Stimulated activated CD4-positive, alpha-beta T cell treated with anti-CD3 and anti-CD28 coated beads, Interleukin-2, amount 100 ng/mL, for 4 hours (primary cell): ENCODE results near the gene DCLRE1C.
"Not testable (repeated sequence)": the region's sequence is repeated elsewhere in the genome, so short reads cannot be mapped to it uniquely, and the experiment has no call there.

Experiments used
- DNase-seq: peaks from one replicate; pipeline ENCODE4 v3.0.0-alpha.2; 2020; ENCODE audit warnings: low read depth

Gene DCLRE1C

DNA sequence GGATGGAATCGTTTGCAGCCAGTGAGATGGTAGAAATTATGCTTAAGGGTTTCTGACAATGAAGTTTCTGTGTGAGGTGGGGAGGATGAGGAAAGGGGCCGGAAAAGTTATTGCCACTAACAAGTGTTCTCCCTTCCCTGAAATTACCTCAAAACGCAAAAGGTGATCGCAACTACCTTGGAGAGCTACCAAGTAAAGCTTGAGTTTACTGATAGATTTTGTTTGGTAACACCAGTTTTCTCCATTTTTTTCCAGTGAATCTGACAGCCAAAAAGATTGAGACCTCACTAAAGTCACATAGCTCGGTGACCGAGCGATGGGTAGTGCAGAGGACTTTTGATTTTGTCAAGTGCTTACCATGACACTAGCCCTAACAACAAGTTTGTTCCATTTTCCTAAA lies 73.7 kb downstream of the DCLRE1C start:
- DNase-seq = no peak

- no peak for DNase-seq
These were observed 74.0 kb downstream of the DCLRE1C start for GRCh38 chr10:14879928-14880193.

DNA sequence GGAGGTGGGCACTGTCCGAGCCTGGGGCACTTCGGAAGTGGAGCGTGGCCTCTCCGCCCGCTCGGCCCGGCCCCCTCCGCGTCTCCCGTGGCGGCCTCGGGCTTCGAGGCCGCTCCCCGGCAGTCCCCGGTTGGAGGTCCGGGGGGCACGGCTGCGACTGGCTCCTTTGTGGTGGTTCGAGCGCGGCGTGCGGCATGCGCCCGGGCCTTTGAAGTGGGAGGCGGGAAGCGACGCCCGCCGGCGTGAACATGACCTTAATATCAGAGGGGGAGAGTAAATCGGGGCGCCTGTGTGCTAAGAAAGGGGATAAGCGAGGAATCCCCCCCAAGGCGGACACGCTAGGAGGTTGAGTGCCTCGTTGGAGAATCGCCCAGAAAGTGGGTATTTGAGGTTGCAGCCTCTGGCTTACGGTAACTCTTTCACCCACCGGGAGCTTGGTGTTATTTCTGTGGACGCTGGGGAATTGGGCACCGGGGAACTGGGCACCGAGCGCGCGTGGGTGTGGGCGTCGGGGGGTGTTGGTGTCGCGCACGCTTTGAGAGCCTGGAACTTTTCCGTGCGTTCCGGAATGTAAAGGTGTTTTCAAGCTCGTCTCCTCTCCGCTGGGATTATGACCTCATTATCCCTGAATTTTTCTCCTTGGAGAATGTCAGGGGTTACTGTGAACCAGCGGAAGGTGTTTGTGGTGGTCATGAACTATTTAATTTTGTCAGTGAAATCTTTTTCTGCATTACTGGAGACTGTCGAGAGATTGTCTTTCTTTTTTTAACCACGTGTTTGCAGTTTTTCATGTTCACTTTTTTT lies 74.6 kb downstream of the DCLRE1C start:
- DNase-seq = peak; percentile 21

DNA sequence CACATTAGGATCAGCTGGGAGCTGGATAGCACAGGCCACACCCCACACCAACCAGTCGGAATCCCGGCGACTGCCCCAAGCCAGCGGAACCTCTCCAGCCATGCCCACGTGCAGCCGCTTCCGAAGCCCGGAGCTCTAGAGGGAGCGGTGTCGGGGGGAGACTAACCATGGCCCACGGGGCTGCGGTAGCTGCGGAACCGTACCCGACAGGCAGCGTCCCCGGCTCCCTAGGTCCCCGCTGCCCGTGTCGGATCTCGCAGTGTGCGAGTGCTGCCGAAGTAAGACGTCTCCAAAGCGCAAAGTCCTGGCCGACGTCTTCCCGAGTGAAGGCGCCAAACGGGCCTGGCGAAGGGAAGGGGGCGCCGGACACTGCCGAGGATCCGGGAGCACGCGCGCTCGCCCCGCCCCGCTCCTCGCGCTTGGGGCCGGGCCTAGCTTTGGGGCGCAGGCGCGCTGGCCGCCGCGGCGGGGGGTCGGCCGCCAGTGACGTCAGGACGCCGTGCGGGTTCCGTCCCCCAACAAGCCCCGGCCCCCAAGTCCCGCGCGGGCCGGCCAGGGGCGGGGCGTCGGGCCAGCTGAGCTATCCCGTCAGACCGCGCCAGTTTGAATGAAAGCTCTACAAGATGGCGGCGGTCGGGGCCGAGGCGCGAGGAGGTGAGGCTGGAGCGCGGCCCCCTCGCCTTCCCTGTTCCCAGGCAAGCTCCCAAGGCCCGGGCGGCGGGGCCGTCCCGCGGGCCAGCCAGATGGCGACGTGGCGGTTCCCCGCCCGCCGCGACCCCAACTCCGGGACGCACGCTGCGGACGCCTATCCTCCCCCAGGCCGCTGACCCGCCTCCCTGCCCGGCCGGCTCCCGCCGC lies 75.4 kb downstream of the DCLRE1C start, which contains the start of gene SUV39H2:
Gene SUV39H2 (plus strand): TSS at position 601 of the 858 bp plus-strand sequence. CDS start 23 bp downstream, at position 624.
- peak; percentile 91 for DNase-seq

- no peak for DNase-seq
These were observed 77.1 kb downstream of the DCLRE1C start for GRCh38 chr10:14876764-14877163.

DNA sequence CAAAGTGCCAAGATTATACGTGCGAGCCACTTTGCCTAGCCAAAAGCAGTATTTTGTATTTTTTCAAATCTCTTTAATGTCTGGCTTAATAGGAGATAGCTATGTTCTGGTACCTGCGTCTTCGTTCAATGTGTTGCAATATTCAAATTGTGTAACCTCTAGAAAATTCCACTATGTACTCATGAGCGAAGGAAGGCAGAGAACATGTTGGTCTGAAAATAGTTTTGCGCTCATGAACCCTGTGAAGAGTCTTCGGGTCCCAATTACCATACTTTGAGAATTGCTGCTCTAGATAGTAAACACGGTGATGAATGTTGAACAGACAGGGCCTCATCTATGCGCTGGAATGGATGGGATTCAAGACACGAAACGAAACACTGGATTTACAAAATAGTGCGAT lies 78.0 kb downstream of the DCLRE1C start:
- no peak for DNase-seq

GRCh38 chr10:14873090-14873760 lies 80.7 kb downstream of the DCLRE1C start:
- DNase-seq = no peak

DNA sequence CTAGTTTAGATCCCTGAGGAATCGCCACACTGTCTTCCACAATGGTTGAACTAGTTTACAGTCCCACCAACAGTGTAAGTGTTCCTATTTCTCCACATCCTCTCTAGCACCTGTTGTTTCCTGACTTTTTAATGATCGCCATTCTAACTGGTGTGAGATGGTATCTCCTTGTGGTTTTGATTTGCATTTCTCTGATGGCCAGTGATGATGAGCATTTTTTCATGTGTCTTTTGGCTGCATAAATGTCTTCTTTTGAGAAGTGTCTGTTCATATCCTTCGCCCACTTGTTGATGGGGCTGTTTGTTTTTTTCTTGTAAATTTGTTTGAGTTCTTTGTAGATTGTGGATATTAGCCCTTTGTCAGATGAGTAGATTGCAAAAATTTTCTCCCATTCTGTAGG lies 89.0 kb downstream of the DCLRE1C start:
- DNase-seq = not testable (repeated sequence)

- DNase-seq = not testable (repeated sequence)
These were observed 89.4 kb downstream of the DCLRE1C start for GRCh38 chr10:14864466-14864865.

- DNase-seq = no peak
These were observed 93.1 kb downstream of the DCLRE1C start for GRCh38 chr10:14860791-14861190.

DNA sequence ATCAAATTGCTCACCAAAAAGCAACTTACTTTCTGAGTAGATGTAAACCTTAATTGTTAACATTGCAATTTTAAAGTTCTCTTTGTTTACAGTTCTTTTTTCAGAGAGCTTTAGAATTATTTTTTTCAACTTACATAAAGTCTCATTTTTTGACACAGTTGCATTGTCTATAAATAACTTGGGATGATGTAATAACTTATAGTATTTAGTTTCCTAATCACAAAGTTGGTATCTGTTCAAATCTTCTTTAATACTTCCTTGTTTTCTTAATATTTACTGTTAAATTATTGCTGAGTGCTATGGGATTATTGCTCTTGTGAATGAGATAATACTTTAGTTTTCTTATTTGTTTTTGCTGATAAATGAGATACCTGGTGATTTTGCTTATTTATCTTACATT lies 94.1 kb downstream of the DCLRE1C start:
- no peak for DNase-seq

- DNase-seq = no peak
These were observed 94.9 kb downstream of the DCLRE1C start for GRCh38 chr10:14859043-14859442.

DNA sequence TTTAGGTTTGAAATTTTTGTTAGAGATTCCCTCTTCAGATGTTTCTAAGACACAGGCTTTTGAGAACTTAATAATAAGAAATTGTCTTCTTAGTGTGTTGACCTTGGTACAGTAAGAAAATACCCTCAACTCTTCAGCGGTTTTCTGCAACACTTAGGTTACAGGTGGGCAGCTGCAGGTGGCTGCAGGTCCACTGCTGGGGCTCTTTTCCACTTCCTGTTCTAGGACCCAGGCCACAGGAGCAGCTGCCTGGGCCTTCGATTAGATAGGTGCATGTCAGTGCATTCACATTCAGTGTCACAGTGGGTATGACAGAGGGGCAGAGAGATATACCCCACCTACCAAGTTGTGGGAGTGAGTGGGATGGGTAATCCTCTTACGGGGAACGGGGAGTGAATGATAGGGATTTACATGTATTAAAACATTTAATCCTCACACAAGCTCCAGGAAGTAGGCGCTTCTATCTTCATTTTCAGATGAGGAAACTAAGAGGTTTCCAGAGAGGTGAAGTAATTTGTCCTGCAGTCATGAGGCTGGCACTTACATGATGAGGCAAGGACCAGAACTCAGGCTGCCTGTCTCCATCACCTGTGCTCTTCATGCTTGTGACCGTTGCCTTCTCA lies 95.4 kb downstream of the DCLRE1C start:
- DNase-seq = no peak

- no peak for DNase-seq
These were observed 98.4 kb downstream of the DCLRE1C start for GRCh38 chr10:14855453-14855852.

DNA sequence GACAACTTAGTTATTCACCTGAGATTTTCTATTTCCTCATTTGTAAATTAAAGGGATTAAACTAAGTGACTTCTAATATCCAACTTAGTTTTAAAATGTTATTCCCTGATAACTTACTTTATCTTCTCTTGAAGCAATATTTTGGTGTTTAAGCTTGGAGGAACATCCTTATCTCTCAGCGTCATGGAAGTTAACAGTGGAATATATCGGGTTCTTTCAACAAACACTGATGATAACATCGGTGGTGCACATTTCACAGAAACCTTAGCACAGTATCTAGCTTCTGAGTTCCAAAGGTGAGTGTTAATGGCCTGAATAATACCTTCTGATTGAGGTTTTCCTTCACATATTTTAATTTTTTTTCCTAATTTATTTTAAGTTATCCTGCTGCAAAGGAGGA lies 101.7 kb downstream of the DCLRE1C start:
- DNase-seq = no peak
